NCI-H2107 treated with DMSO at 0.1 percent for 48 hours (cell line): ENCODE measurements around the gene DPP3.
A peak's percentile ranks its signal among the peaks of the same experiment; 100 is the strongest.

Source experiments
- DNase-seq: peaks from one replicate; lab custom pipeline; 2025; ENCODE audit not compliant: unreplicated experiment; lab: John Stamatoyannopoulos, UW

Gene DPP3

GRCh38 chr11:66479394-66480116, 679 bp upstream of the DPP3 start:
- peak; percentile 75 for DNase-seq

DNA sequence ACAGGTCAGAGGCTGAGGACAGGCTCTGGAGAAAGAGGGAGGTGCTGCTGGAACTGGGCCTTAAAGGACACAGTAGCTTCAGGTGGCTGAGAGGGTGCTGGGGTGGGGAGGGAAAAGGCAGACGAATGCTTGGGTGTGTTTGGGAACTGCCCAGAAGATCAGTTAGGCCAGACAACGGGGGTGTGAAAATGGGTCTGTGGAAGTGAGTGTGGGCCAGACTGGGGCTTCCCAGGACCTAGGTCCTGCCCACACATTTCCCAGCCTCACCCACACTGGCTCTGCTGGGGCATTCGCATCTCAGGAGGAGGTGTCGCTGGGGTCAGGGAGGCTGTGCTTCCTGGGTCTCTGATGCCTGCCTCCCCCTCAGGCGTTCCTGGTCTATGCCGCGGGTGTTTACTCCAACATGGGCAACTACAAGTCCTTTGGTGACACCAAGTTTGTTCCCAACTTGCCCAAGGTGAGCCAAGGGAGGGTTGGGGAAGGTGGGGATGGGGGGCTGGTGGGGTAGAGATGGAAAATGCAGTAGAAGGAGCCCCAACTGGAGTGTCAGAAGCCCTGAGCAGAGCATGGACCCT, 4.7 kb downstream of the DPP3 start:
- DNase-seq, result no peak

DNA sequence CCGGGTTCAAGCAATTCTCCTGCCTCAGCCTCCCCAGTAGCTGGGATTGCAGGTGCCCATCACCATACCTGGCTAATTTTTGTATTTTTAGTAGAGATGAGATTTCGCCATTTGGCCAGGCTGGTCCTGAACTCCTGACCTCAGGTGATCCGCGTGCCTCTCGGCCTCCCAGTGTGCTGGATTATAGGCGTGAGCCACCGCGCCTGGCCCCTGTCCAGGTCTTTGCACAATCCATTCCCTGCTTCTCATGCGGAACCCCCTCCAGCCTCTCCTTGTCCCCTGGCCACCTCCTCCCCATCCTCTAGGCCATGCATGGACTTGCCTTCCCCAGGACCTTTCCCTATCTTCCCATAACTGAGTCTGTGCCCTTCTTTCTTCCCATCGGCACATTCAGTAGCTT, 8.7 kb downstream of the DPP3 start:
- DNase-seq, result no peak

- DNase-seq, result peak; percentile 77
Measured at GRCh38 chr11:66489636-66490035, 9.4 kb downstream of the DPP3 start.

GRCh38 chr11:66491315-66491935, 11.2 kb downstream of the DPP3 start:
- no peak for DNase-seq

DNA sequence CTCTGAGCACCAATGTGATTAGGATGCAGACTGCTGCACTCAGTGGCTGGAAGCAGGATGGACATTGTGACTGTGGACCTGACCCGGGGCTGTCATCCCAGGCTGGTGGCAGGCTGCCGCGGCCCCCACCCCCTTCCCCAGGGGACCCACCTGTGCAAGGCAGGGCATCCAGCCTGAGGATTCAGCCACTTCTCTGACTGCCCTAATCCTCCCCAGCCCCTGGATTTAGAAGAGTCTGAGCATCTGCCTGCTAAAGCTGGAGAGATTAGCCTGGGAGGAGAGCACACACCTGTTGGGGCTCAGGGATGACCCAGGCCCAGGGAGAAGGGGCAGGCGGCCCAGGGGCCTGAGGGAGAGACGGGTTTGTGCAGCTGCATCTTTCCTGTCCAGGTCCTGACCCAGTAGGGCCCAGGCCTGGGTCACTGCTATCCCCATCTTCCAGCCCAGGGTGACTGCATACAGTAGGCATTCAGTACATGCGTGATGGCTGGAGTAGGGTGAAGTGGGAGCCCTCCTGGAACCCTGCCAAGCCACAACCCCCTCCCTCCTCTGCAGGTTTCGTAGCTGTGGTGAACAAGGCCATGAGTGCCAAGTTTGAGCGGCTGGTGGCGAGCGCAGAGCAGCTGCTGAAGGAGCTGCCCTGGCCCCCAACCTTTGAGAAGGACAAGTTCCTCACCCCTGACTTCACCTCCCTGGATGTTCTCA, 12.1 kb downstream of the DPP3 start:
- peak; percentile 50 for DNase-seq

DNA sequence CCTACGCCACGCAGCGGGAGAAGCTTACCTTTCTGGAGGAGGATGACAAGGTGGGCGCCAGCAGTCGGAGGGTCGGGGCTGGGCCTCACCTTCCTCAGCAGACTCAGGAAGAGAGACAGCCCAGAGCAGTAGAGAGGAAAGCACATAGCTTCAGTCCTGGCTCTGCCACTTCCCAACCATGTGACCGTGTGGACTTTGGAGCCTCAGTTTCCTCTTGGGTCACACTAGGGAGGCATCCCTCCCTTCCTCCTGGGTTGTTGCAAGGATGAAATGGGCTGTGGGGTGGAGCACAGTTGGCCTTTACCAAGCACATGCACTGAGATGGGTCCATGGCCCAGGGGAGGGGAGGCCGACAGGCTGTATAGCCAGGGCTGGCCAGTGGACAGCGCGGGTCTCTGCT, 12.9 kb downstream of the DPP3 start:
- no peak for DNase-seq

GRCh38 chr11:66494458-66494857, 14.2 kb downstream of the DPP3 start:
- DNase-seq, result no peak

DNA sequence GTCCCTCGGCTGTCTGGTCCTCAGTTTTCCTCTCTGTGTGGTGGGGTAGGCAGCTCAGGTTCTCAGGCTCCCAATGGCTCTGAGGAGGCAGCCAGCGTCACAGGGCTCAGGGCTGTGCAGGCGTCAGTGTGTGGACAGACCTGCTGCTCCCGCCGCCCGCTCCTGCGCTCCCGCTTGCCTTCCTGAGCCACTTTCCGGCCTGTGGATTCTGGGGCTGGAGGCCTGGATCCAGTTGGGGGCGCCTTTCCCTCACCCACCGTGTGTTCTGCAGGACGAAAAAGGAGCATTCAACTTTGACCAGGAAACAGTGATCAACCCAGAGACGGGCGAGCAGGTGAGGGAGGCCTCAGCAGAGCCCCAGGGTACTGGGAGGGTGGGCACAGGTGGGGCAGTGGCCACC, 14.7 kb downstream of the DPP3 start:
- DNase-seq, result no peak

DNA sequence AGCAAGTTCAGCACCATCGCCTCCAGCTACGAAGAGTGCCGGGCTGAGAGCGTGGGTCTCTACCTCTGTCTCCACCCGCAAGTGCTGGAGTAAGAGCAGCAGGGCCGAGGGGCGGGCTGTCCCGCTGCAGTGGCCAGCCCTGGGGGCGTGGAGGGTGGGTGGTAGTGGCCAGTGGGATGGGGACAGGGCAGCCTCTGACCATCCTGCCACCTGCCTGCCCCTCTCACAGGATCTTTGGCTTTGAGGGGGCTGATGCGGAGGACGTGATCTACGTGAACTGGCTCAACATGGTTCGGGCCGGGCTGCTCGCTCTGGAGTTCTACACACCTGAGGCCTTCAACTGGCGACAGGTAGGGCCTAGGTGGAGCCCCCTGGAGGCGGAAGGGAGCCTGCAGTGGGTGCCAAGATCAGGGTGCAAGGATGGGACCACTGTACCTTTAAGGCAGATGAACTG, 15.2 kb downstream of the DPP3 start:
- DNase-seq, result no peak

- DNase-seq, result no peak
Measured at GRCh38 chr11:66497206-66497605, 17.0 kb downstream of the DPP3 start.

DNA sequence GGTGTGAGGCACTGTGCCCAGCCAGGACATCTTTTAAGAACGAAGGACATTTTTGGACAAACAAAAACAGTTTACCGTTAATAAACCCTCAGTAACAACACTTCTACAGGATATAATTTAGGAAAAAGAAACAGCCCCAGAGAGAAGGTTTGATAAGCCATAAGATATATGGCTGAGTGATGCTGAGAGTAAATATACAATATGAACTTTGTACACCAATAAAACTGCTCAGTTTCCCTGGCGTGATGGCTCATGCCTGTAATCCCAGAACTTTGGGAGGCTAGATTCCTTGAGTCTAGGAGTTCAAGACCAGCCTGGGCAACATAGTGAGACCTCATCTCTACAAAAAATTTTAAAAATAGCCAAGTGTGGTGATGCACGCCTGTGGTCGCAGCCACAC, 18.3 kb downstream of the DPP3 start:
- DNase-seq, result no peak

GRCh38 chr11:66505276-66505816, 25.1 kb downstream of the DPP3 start:
- DNase-seq, result no peak

GRCh38 chr11:66509131-66509561, 28.9 kb downstream of the DPP3 start:
- no peak for DNase-seq

GRCh38 chr11:66510271-66510989, 30.2 kb downstream of the DPP3 start, which contains the start of gene BBS1:
BBS1 (plus strand) TSS chr11:66510635; CDS start chr11:66510660, 25 bp downstream.
- DNase-seq, result peak; percentile 37

DNA sequence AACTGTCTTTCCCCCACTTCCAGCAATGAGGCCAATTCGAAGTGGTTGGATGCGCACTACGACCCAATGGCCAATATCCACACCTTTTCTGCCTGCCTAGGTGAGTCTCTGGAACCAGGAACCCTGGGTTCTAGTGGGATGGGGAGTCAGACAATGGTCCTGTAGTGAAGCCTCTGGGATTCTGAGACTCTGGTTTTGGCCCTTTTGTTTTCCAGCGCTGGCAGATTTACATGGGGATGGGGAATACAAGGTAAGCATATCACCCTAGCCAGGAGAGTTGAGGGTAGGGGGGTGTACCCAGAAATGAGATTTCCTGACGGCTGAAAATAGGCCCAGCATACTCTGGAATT, 30.7 kb downstream of the DPP3 start:
- DNase-seq, result no peak

- no peak for DNase-seq
Measured at GRCh38 chr11:66523611-66524010, 43.4 kb downstream of the DPP3 start.

DNA sequence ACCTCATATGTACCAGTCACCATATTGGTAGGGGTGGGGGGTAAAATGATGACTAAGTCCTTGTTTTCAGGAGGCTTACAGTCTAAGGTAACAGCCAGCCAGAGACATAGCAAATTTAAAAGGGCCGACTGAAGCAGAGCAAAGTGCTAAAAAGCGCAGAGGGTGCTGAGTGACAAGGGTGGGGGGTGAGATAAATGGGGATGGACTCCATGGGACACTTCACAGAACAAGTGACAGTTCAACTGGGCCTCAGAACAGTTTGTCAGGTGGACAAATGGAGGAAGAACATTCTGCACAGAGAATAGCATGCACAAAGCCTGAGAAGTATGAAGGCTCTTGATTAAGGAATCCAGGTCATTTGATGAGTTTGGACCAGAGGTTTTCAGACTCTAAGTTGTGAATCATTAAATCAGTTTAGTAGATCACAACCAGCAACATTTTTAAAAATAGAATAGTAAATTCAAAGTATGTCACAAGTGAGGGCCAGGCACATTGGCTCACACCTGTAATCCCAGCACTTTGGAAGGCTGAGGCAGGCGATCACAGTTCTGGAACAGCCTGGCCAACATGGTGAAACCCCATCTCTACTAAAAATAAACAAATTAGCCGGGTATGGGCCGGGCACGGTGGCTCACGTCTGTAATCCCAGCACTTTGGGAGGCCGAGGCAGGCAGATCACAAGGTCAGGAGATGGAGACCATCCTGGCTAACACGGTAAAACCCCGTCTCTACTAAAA, 44.2 kb downstream of the DPP3 start:
- no peak for DNase-seq

GRCh38 chr11:66529069-66529468, 48.8 kb downstream of the DPP3 start:
- no peak for DNase-seq

GRCh38 chr11:66529655-66530054, 49.4 kb downstream of the DPP3 start:
- no peak for DNase-seq
